NCI-H1105 (cell line): ENCODE measurements around the gene ID1.

Experiments
- DNase-seq: peaks from one replicate; lab custom pipeline; 2025; lab: John Stamatoyannopoulos, UW

ID1 gene, protein sequence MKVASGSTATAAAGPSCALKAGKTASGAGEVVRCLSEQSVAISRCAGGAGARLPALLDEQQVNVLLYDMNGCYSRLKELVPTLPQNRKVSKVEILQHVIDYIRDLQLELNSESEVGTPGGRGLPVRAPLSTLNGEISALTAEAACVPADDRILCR

GRCh38 chr20:31605031-31605901 lies at the start of gene ID1:
TSS of gene ID1 (plus strand) at chr20:31605289. CDS start at chr20:31605388, 99 bp downstream.
- peak; percentile 98 for DNase-seq

GRCh38 chr20:31559704-31560093 lies 45.4 kb upstream of the ID1 start:
- no peak for DNase-seq

DNA sequence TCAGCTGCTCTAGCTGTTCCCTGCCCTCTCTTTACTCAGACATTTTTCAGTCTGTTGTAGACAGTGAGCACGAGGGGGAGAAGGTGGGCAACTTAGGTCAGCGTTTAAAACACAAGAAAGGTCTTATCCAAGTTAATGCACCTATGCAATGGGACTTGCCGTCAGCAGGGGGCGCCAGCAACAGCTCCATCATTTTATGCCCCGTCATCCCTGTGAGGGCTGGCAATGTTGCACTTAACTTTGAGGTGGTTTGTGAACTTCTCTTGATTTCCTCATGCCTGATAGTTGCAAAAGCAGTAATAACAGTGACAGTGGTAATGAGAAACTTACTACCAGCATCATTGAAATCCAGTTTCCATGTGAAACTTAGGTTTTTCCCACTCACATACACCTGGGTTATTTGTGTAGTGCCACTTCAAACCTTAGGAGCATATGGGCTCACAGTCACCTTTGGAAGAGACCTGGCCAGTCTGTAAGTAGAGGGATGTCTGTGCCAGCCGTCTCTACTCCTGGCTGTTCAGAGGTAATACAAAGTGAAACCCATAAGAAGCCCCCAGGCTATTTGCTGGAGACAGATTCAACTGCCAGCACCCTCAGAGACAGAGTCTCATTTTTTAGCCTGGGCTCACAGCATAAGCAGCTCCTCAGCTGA lies 44.9 kb upstream of the ID1 start:
- DNase-seq, result peak; percentile 32

DNA sequence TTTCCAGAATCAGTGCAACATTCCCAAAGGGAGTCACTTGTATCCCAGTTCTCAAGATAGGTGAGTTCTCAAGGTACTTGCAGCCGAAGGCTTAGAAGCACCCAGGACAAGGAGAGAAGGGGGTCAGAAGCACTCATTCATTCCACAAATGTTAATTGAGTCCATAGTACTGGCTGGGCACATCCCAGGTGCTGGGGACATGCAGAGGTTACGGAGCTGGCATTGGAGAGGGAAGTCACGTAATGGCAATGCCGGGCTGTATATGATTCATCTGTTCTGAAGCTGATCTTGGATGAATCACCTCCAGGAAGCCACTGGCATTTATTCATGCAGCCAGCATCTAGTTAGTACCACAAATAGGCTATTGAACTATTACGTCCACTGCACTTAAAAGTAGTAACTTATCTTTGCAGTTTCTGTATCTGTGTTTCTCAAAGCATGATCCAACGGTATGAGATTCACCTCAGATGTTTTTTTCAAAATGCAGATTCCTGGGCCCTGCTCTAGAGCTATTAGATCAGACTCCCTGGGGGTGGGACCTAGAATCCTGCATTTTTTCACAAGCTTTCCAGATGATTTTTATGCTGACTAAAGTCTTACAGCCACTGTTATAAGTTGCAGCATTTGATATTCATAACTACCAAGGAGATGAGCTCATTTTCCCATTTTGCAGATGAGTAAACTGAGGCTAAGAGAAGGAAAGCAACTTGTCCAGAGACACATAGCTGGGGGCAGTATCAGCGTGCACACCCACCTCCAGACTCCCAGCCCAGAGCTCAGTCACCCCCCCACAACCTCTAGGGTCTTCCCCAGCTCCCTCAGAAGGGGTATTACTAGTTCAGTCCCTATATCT lies 44.1 kb upstream of the ID1 start:
- no peak for DNase-seq

DNA sequence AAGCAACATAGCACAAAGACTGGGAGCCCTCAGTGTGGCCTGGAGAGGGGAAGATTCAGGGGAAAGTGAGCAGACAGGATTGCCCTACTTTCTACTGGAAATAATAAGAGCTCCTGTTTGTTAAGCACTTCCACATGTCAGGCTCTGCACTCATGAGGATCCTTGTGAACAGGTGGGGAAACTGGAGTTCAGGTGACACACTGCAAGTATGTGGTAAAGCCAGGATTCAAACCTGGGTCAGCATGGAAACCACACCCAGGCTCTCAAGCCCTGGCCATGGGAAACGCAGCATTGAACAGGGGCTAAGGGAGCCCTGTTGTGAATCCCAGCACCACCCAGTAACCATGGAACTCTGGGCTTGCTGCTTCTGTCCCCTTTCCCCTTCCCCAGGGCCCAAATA lies 42.8 kb upstream of the ID1 start:
- DNase-seq, result no peak

DNA sequence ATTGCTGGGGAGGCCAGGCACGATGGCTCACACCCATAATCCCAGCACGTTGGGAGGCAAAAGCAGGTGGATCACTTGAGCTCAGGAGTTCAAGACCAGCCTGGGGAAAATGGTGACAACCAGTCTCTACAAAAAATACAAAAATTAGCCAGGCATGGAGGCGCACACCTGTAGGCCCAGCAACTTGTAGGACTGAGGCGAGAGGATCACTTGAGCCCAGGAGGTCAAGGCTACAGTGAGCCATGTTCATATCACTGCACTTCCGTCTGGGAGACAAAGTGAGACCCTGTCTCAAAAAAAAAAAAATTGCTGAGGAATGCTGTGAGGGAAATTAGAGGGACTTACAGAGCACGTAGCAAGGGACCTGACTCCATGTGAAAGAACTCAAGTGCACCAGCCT lies 40.8 kb upstream of the ID1 start:
- no peak for DNase-seq

- peak; percentile 29 for DNase-seq
Measured at GRCh38 chr20:31565699-31566318, 39.3 kb upstream of the ID1 start.

- DNase-seq, result no peak
Measured at GRCh38 chr20:31566319-31566657, 38.8 kb upstream of the ID1 start.

DNA sequence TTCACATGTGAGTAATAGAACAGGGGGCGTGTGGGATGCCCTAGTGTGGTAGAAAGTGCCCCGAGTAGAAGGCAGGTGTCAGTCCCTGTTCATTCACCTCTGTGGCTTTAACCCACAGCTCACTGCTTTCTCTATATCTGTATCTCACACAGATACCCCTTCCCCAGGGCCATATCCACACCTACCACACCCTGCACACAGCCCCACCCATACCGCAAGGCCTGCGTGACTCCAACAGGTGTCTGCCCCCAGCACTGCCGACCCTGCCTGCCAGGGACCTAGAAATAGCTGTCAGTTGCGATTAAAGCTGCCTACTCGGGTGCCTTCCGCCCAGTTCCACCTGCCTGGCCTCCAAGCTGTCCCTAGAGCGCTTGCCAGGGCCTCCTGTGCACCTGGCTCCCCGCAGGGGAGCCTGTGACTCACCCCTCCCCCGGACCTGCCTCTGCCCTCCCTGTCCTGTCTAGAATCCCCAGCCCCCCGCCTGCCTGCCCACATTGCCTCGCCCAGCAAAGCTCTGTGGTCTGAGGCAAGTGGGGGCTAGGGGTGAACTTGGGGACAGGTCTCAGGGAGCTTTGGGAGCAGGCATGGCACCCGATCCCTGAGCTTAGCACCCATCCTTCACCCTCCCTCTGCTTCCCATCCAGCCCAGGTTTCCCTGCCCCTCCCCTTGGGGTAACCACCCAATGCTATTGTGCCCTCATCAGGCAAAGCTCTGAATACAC lies 38.3 kb upstream of the ID1 start:
- DNase-seq, result peak; percentile 96

DNA sequence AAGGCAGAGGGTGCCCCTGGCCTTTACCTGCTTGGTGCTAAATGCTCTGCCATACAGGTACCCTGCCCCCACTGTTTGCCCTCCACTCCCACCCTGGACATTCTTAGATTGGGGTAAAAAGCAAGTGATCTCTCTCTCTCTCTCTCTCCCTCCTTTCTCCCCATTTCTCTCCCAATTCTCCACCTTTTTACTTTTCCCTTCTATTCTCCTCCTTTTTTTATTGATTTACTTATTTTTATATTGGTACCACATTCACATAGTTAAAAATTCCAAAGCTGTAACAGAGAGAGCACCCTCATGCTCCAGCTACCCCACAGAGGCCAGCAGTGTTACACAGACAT lies 37.7 kb upstream of the ID1 start:
- DNase-seq, result no peak

DNA sequence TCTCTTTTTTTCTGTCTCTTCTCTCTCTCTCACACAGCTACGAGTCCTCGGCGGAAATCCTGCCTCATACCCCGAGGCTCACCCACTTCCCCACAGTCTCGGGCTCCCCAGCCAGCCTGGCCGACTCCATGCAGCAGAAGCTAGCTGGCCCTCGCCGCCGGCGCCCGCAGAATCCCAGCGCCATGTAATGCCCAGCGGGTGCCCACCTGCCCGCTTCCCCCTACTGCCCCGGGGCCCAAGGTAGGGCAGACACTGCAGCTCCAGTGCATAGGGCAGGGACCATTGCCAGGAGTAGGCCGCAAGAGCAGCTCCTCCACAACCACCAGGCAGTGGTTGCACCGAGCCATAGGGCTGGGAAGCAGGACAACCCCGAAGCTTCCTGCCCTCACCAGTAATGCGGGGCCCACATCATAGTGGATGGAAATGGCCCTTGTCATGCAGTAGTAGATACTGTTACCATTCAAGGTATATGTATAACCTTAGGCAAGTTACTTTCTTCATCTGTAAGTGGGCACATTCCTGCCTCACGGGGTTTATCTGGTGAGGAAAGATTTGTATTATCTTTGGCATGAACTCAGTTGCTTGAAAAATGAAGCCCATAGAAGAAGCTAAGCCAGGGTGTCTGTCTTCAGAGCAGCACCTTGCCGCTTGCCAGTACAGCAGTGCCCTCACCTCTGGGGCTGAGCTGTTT lies 36.9 kb upstream of the ID1 start:
- DNase-seq, result no peak

DNA sequence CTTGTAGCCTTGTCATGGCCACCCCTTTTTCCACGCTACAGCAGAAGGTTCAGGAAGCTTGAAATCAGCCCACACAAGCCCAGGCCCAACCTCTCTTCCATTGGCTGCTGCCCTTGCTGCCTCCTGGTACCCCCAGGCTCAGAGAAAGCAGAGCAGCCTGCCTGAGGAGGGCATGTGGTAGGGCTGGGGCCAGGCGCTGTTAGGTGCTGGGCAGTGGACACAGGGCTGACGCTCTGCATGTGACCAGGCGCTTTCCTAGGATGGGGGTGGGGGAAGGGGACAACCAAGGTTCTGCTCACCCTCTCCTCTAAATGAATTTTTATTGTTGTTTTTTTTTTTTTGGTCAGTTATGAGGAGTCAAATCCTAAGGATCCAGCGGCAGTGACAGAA lies 36.3 kb upstream of the ID1 start:
- no peak for DNase-seq

GRCh38 chr20:31569163-31570020 lies 35.7 kb upstream of the ID1 start:
- DNase-seq, result peak; percentile 58

GRCh38 chr20:31570021-31570463 lies 35.0 kb upstream of the ID1 start:
- DNase-seq, result no peak

- DNase-seq, result no peak
Measured at GRCh38 chr20:31570735-31571617, 34.1 kb upstream of the ID1 start.

DNA sequence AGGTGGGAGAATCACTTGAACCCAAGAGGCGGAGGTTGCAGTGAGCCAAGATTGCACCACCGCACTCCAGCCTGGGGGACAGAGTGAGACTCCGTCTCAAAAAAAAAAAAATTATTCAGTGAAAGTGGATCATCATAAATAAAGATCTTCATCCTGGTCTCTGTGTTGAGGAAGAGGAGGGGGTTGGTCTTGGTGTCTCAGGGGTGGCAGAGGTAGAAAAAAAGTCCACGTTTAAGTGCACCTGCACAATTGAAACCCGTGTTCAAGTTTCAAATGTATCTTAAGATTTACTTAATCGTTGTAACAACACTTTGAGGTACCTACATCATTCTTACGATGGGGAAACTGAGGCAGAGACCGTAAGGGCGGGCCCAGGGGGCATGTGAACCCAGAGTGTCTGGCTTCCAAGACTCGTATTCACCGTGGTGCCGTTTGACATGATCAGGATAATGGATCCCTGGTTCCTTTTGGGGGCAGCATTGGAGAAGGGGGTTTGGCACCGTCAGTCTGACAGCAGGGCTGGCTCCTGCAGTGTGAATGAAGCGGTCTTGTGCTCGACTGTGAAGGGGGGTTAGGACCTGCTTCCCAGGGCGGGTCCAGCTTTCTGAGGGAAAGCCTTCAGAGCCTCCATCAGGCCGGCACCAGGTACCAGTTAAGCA lies 32.9 kb upstream of the ID1 start:
- no peak for DNase-seq

- DNase-seq, result peak; percentile 99
Measured at GRCh38 chr20:31572701-31573554, 32.2 kb upstream of the ID1 start.
